GM12892 (cell line): ENCODE results near the gene ECI1.

ENCODE experiments used
- DNase-seq: peaks from one replicate; pipeline ENCODE4 v3.0.0; 2011; ENCODE audit not compliant: insufficient read length
- FAIRE-seq: peaks from 2 replicates; lab custom pipeline; 2011; peaks lifted over from hg19 to GRCh38; lab: Jason Lieb, UNC
- POLR2A ChIP-seq: IDR thresholded peaks from 2 replicates; pipeline ENCODE4 v1.6.1; 2011; ENCODE audit warnings: low read depth, low read length, control low read depth
- POLR2AphosphoS5 ChIP-seq: IDR thresholded peaks from 2 replicates; pipeline ENCODE4 v1.6.1; 2011; ENCODE audit warnings: low read depth, low read length, control low read depth
- TAF1 ChIP-seq: IDR thresholded peaks from 2 replicates; pipeline ENCODE4 v1.6.1; 2011; ENCODE audit warnings: low read depth, mild to moderate bottlenecking, control low read depth, low read length, borderline replicate concordance

The ECI1 gene

DNA sequence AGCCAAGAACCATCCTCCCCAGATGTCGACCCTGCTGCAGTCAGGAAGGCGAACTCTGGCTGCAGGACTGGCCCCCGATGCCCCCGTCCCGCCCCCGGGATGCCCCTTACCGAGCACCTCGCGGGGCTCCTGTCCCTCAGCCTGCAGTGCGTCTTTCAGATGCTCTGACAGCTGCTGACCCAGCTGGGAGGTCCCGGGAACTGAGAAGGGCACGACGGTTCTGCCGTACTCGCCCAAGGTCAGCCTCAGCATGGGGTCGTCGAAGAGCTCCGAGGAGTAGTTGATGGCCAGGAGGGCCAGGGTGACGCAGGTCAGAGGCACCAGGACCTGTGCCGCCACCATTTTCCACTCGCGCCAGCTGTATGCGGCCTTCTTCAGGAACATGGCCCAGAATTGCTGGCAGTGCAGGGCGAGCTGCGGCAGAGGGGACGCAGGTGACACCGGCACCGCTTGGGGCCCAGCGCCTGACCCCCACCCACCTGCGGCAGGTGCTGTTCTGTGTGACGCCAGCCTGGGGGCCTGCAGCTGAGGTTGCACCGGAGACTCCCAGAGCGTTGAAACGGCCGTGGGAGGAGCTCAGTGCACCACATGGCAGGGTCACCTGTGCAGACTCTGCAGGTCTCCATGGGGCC, 36.6 kb upstream of the ECI1 start:
- DNase-seq (no peak), FAIRE-seq (no peak)
- no peak for TF ChIP-seq POLR2A
- no peak for TF ChIP-seq TAF1
- no peak for TF ChIP-seq POLR2AphosphoS5

DNA sequence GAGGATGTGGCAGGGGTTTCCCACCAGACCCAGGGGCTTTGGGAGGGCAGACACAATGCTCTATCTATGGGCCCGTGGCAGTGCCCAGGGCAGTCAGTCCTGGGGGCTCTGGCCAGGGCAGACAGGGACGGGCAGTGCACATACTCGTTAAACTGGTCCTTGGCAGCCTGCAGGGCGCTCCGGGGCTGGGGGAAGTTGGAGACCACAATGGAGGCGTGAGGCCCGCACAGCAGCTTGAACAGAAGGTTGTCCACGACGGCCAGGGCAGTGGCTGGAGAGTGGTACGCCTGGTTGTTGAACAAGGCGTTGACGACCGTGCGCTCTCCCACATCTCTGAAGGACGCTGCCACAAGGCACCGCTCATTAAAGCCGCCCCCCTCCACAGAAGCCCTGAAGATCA, 35.2 kb upstream of the ECI1 start:
- FAIRE-seq, result no peak
- no peak for TF ChIP-seq TAF1

DNA sequence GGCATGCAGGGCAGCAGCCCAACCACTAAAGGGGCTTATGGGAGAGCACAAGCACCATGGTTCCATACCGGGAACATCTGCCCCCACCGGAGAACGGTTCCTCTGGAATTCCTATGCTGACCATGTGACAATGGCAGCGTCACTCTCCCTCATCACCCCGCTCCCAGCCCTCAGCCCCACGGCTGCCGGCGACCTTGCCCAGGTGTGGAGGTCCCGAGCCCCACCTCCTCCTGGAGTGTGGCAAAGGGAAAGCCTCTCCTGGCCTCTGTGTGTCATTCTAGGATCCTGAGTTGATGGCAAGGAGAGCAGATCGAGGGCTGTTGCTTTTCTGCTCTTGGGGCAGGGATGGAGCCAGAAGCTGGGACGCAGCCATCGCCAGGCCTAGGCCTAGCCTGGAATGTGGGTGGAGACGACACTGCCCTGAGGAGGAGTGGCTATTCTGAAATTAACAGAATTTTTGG, 34.4 kb upstream of the ECI1 start:
- DNase-seq (no peak), FAIRE-seq (no peak)
- TF ChIP-seq TAF1, result no peak
- no peak for TF ChIP-seq POLR2A
- TF ChIP-seq POLR2AphosphoS5, result no peak

More for the DNA sequence above, 35.2 kb upstream of the ECI1 start:
- DNase-seq, result no peak

DNA sequence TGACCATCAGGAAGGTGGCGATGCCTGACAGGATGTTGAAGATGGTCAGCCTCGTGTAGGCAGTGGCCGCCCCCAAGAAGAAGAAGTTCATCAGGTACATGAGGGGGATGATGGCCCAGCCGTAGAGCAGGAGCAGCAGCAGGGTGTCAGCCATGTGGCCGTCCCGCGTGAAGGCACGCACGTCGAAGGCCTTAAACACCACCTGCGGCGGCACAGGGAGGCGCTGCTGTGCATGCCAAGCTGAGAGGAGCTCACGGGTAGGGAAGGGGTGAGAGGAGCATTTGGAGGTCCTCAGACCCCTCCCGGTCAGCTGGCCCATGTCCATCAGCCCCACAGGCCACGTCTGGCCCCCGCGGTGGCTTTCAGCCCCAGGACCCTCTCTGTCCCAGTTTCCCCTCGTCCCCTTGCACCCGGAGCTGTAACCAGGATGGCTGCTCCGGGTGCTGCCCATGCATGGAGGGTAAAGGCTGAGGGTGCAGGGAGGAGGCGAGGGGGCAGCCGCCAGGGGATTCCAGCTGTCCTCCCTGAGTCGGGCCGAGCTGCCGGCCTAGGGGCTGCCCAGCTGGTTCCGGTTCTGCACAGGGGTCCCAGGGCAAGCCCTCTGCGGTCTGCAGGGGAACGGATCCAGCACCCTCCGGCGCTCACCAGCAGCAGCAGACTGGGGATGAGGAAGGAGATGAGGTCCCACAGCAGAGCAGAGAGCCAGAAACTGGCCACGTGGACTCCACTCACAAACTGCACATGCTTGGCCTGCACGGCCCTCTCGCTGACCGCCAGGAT, 33.6 kb upstream of the ECI1 start:
- no peak for FAIRE-seq
- no peak for DNase-seq
- no peak for TF ChIP-seq TAF1
- TF ChIP-seq POLR2AphosphoS5, result no peak
- TF ChIP-seq POLR2A, result no peak

DNA sequence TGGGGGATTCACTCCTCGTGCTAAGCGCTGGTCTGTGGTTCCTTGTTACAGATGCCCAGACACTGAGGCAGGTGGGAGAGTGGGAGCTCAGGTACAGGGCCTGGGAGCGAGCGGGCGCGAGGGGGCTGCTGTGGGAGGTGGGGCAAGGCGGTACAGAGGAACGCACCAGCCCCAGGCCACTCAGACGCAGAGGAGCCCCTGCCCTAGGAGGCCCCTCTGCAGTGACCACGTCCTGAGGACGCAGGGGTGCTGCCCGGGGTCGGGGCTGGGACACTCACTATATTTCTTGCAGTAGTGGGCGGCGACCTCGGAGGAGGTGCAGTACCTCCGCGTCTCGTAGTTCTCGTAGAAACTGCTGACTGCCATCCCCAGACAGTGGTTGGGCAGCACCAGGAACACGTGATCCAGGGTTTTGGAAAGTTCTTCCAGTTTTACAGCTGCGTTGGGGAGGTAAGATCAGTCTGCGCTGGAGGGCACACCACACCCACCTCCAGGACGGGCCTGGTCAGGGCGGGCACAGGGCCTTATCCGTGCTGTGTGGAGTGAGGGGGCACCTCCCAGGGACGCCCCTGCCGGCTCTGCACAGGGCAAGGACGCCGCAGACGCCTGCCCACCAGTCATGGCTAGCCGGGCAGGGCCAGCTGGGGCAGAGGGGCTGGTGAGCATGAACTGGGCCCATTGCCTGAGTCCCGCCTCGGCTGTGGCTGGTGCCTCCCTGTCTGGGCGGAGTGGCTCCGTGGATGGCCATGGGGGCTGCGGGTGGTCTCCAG, 32.8 kb upstream of the ECI1 start:
- TF ChIP-seq POLR2AphosphoS5 (no peak), POLR2A (no peak), TAF1 (no peak)
- no peak for DNase-seq
- no peak for FAIRE-seq

DNA sequence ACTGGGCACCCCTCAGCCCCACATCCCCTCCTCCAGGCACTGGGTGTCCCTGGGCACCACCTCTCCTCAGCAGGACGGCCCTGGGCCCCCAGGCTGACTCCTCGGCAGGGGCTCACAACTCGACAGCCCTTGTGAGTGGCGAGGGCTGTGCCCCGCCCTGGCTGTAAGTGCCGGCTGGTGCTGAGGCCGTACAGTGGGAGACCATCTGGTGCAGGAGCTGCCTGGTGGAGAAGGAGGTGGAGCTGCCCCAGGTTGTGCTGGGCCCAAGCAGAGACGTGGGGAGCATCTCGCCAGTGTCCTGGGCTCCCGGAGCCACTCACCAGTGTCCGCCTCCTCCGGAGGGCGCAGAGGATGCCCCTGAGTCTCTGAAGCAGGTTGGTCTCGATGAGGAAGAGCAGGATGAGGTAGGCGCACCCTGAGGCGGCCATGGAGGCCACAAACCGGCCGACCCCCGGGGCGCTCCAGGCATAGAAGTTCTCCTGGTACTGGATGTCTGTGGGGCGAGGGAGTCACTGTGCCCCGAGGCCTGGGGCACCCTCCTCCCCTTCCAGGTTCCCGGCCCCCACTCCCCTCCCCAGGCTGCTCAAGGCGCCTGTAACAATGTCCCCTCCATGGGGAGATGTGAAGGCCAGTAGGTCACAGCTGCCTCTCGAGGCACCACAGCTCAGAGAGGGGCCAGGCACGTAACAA, 31.6 kb upstream of the ECI1 start:
- TF ChIP-seq TAF1, result no peak
- no peak for TF ChIP-seq POLR2AphosphoS5
- no peak for TF ChIP-seq POLR2A
- FAIRE-seq (no peak), DNase-seq (no peak)

DNA sequence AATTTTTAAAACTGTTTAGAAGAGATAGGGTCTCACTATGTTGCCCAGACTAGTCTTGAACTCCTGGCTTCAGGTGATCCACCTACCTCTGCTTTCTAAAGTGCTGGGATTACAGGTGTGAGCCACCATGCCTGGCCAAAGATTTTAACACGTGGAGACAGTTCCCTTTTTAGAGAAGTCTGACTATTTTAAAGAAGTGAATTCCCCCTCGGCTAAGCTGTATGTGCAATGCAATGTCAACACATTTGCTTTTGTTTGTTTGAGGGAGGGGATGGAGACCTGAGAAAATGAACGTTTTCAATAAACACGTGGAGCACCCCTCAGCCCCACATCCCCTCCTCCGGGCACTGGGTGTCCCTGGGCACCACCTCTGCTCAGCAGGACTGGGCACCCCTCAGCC, 30.9 kb upstream of the ECI1 start:
- no peak for TF ChIP-seq POLR2A
- no peak for TF ChIP-seq POLR2AphosphoS5
- no peak for TF ChIP-seq TAF1
- no peak for DNase-seq
- FAIRE-seq, result no peak

DNA sequence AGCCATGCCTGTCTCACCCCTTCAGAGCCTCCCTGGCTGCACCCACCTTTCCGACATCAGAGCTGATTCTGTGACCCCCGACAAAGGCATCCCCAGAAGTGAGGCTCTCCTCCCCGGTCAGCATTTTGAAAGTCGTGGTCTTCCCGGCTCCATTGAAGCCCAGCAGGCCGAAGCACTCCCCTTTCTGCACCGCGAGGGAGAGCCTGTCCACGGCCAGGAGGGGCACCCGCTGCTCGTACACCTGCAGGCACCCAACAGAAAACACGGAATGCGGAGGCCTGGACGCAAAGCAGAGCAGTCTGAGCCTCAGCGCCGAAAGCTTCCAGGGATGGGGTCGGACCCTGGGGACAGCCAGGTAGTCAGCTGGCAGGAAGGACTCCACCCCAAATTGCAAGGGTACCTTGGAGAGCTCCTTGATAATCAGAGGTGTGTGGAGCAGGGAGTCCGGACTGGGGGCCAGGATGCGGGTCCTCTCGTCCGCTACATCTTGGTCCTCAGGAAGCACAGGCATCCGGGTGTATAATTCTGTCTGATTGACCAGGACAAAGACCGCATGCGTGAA, 29.7 kb upstream of the ECI1 start:
- FAIRE-seq (no peak), DNase-seq (no peak)
- TF ChIP-seq POLR2AphosphoS5 (no peak), TAF1 (no peak), POLR2A (no peak)

DNA sequence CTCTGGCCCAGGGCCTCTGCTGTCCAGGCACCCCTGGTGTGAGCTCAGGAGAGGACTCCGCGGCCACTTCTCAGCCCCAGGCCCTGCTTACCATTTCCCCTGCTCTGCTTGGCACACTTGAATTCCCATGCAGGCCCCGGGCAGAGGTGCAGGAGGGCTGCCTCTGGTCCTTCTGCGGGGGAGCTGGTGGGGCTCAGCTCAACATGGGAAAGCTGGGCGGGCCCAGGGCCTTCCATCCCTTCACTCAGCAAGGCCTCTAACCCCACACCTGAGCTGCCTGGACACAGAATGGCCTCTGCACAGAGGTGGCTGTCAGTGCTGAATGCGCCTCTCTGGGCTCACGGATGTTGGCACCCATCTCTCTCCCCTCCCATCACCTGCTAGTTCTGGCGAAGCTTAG, 29.1 kb upstream of the ECI1 start:
- DNase-seq (no peak), FAIRE-seq (no peak)
- TF ChIP-seq TAF1, result no peak
- no peak for TF ChIP-seq POLR2A
- no peak for TF ChIP-seq POLR2AphosphoS5

DNA sequence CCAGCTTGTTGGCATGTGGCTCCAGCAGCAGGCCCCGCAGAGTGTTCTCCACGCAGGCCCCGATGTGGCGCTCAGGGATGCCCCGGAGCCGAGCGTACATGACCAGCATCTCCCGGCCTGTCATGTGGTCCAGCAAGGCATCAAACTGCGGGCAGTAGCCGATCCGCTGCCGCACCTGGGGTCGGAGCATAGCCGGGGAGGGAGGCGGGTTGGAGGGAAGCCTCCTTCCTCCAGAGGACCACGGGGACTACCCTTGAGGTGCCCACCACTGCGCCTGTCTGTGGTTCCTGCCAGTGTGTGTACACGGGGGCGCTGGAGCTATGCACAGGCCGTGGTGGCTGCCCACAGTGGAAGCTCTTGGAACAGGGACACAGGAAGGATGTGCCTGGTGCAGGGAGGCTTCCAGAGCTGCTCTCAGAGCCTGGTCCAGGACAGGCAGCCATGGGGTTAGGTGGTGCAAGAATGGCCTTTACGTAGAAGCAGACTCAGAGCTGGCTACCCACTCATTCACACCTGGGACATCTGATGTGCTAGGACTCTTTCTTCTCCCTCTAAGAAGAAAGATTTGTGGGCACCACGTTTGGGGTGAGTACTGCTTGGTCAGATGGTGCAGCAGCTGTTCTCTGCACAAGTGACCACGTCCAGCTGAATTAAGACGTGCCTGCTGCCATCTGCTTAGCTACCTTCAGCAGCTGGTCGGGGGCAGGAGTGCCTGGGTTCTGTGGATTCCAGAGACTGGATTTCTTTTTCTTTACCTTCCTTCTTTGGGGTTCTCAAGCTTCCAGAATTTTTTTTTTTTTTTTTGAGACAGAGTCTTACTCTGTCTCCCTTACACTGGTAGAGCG, 27.8 kb upstream of the ECI1 start:
- DNase-seq, result no peak
- no peak for TF ChIP-seq TAF1
- no peak for TF ChIP-seq POLR2AphosphoS5
- TF ChIP-seq POLR2A, result no peak
- FAIRE-seq, result no peak
